Epidermal melanocyte (primary cell): Measurements from ENCODE around the gene ITGA11.

ENCODE experiments used
- DNase-seq: peaks from one replicate; pipeline ENCODE4 v3.0.0; 2011; ENCODE audit warnings: low spot score; ENCODE audit not compliant: insufficient read length

ITGA11 gene

GRCh38 chr15:68311859-68312557 is 120.0 kb downstream of the ITGA11 start:
- no peak for DNase-seq

GRCh38 chr15:68311464-68311835 is 120.5 kb downstream of the ITGA11 start:
- no peak for DNase-seq

- DNase-seq = no peak
Measured at GRCh38 chr15:68310804-68311463, 121.0 kb downstream of the ITGA11 start.

- no peak for DNase-seq
Measured at GRCh38 chr15:68310178-68310803, 121.7 kb downstream of the ITGA11 start.

GRCh38 chr15:68309024-68309423 is 122.9 kb downstream of the ITGA11 start:
- no peak for DNase-seq

GRCh38 chr15:68307131-68307928 is 124.6 kb downstream of the ITGA11 start:
- no peak for DNase-seq

- DNase-seq = no peak
Measured at GRCh38 chr15:68305420-68305871, 126.5 kb downstream of the ITGA11 start.

GRCh38 chr15:68304589-68305337 is 127.2 kb downstream of the ITGA11 start:
- no peak for DNase-seq

GRCh38 chr15:68303560-68304436 is 128.2 kb downstream of the ITGA11 start:
- DNase-seq = no peak

- no peak for DNase-seq
Measured at GRCh38 chr15:68303134-68303533, 128.8 kb downstream of the ITGA11 start.

- no peak for DNase-seq
Measured at GRCh38 chr15:68302729-68303128, 129.2 kb downstream of the ITGA11 start.

- no peak for DNase-seq
Measured at GRCh38 chr15:68301301-68301700, 130.7 kb downstream of the ITGA11 start.

- DNase-seq = no peak
Measured at GRCh38 chr15:68300115-68300940, 131.6 kb downstream of the ITGA11 start.

GRCh38 chr15:68299436-68299835 is 132.5 kb downstream of the ITGA11 start:
- DNase-seq = no peak

- no peak for DNase-seq
Measured at GRCh38 chr15:68298882-68299381, 133.0 kb downstream of the ITGA11 start.

GRCh38 chr15:68298336-68298735 is 133.6 kb downstream of the ITGA11 start:
- no peak for DNase-seq

- no peak for DNase-seq
Measured at GRCh38 chr15:68295014-68295805, 136.8 kb downstream of the ITGA11 start.

GRCh38 chr15:68292967-68293366 is 139.0 kb downstream of the ITGA11 start:
- DNase-seq = no peak
